HG03103 (cell line): Measurements from ENCODE around the gene CATSPERE.
"Not testable (repeated sequence)": the region's sequence is repeated elsewhere in the genome, so short reads cannot be mapped to it uniquely, and the experiment has no call there.

Experiments
- ATAC-seq: cut with Tn5 transposase; IDR thresholded peaks from one replicate; pipeline ENCODE4 v1.9.1; 2021; ENCODE audit warnings: low read depth; ENCODE audit not compliant: unreplicated experiment

Gene CATSPERE

GRCh38 chr1:244515680-244516079, 54.6 kb downstream of the CATSPERE start:
- no peak for ATAC-seq

- ATAC-seq, result no peak
Observed at GRCh38 chr1:244536316-244536715, 75.2 kb downstream of the CATSPERE start.

- ATAC-seq, result no peak
Observed at GRCh38 chr1:244545511-244545910, 84.4 kb downstream of the CATSPERE start.

- ATAC-seq, result no peak
Observed at GRCh38 chr1:244548558-244549115, 87.6 kb downstream of the CATSPERE start.

- no peak for ATAC-seq
Observed at GRCh38 chr1:244552336-244552735, 91.3 kb downstream of the CATSPERE start.

GRCh38 chr1:244556263-244556662, 95.2 kb downstream of the CATSPERE start:
- no peak for ATAC-seq

- no peak for ATAC-seq
Observed at GRCh38 chr1:244557565-244557964, 96.5 kb downstream of the CATSPERE start.

GRCh38 chr1:244559561-244559960, 98.5 kb downstream of the CATSPERE start:
- ATAC-seq, result no peak

- ATAC-seq, result not testable (repeated sequence)
Observed at GRCh38 chr1:244562877-244563276, 101.8 kb downstream of the CATSPERE start.

GRCh38 chr1:244573768-244574167, 112.7 kb downstream of the CATSPERE start:
- ATAC-seq, result no peak

GRCh38 chr1:244576259-244576892, 115.3 kb downstream of the CATSPERE start:
- ATAC-seq, result no peak

- ATAC-seq, result not testable (repeated sequence)
Observed at GRCh38 chr1:244578205-244578604, 117.1 kb downstream of the CATSPERE start.

- no peak for ATAC-seq
Observed at GRCh38 chr1:244583358-244583982, 122.4 kb downstream of the CATSPERE start.

GRCh38 chr1:244585867-244586266, 124.8 kb downstream of the CATSPERE start:
- ATAC-seq, result no peak

GRCh38 chr1:244590670-244591069, 129.6 kb downstream of the CATSPERE start:
- no peak for ATAC-seq

- no peak for ATAC-seq
Observed at GRCh38 chr1:244598611-244599010, 137.5 kb downstream of the CATSPERE start.

- ATAC-seq, result peak; percentile 97
Observed at GRCh38 chr1:244599937-244600350, 138.9 kb downstream of the CATSPERE start.

- ATAC-seq, result no peak
Observed at GRCh38 chr1:244601336-244601735, 140.3 kb downstream of the CATSPERE start.

GRCh38 chr1:244603498-244603897, 142.4 kb downstream of the CATSPERE start:
- ATAC-seq, result no peak

GRCh38 chr1:244605835-244606370, 144.8 kb downstream of the CATSPERE start:
- no peak for ATAC-seq

- no peak for ATAC-seq
Observed at GRCh38 chr1:244614113-244614836, 153.2 kb downstream of the CATSPERE start.
